A673 (cell line): ENCODE data around the gene TPD52L2.

Experiments used
- CTCF ChIP-seq: fragments of 300-800, 200-600 bp; sonication (generic); conservative IDR thresholded peaks from 2 replicates; pipeline ENCODE4 v1.5.1; 2017; ENCODE audit warnings: low read depth, mild to moderate bottlenecking, antibody characterized with exemption, low read length, moderate library complexity, mixed read lengths
- EZH2 ChIP-seq: fragments of 200-600 bp; sonication (generic); IDR thresholded peaks from 2 replicates; pipeline ENCODE4 v1.6.1; 2017; ENCODE audit warnings: borderline replicate concordance, low read depth, mild to moderate bottlenecking, mixed read lengths, antibody characterized with exemption, low read length; ENCODE audit not compliant: poor library complexity, severe bottlenecking

DNA sequence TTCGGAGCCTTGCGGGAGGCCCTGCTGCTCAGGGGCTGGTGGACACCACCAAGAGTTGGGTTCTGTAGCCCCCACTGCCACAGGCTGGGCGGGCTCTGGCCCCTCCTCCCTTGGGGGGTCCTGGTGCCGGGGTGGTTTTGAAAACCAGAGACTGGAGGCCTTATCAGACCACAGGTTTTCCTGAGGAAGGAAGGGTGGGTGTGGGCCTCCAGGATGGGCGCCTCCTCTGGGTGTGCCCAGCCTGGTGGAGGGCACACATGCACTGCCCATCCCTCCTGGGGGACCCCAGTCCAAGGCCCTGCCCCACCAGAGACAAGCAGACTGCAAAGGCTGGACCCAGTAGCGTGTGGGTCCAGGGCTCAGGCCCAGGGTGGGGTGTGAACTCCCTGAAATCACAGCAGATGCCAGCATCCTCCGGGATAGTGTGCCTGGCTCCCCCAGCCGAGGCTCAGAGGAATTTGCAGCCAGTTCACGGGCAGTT, 20.5 kb upstream of the TPD52L2 start:
- no peak for TF ChIP-seq EZH2
- no peak for TF ChIP-seq CTCF
